ENCODE data around the gene GDF10. TPM values are rescaled to one million over a fixed set of nuclear protein-coding genes. Genes with fewer than 3 reads are reported as not detected.

Gene GDF10
- total RNA-seq, 4 donors from 2014 or later, result 0.23 to 3.9 (median 1.0) TPM

DNA sequence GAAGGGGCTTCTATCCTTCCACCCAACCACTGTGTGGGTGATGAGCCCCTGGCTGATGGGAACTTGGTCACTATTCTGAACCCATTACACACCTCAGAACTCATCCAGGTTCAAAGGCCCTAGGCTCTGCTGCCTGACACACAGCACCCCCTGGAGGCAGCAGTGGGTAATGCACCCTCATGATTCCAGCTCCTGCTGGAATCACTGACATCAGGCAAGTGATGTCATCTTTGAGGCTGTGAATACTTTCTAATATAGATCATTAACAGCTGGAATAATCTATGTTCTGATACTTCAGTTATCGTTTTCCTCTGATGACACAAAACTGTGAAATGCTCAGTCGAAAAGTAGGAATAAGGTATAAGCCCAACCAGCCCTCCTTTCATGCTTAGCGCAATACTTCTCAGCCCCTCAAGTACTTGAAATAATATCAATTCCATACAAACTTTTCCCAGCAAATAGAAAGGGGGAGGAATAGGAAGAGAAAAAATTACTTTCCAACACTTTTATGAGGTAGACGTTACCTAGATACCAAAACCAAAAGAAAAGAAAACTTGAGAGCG is 40.7 kb downstream of the GDF10 start:
- intact Hi-C loops (cut with DNase I; ENCODE audit: low total_unique reads), result no loop called here
- H3K4me3 ChIP-seq (ENCODE audit: low read depth, poor library complexity, severe bottlenecking), result no peak overlapping the region
- TF ChIP-seq CTCF (IDR thresholded peaks at IDR 0.05), result peak in 1 of 3 donors; percentile 61
- no peak for TF ChIP-seq POLR2A (IDR thresholded peaks at IDR 0.05)
- WGBS, 2 donors, result 65% methylated on average over 5 of the region's 5 CpGs
- DNase-seq (ENCODE audit: low spot score in 2 of 2), result peak; percentile 34 to 92

DNA sequence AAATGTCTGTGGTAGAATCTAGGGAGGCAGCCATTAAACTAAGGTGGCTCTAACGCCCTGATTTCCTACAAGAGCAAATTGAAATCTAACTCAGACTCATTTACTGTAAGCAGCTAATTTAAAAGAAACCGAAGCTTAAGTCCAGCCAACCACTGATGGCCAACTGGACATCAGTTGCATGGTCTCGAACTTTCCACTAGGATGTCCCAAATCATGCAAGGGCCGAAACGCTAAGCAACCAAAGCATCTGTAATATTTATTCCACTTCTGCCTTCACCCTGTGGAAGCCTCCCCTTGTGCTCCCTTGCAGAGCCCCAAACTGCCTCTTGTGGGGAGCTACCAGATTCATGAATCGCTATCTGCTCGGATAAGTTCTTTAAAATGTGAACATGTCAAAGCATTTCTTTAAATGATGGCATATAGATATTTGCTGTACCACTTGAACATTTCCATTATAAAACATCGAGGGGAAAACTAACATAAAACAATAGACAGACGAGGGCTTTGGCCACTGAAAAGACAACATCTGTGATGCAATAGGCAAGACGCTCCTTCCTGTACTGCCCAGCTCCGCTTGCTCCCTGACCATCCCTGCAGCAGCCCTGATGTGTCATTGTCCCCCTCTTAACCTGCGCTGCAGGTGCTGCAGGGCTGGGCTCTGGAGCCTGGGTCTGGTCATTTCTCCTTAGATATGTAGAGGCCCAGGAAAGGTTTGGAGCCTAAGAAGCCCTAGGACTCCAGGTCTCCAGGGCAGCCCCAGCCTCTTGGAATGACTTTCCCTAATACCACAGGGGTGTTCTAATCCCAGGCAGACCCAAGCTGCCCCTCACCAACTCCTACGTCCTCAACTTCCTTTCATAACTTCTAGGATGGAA is 45.2 kb downstream of the GDF10 start:
- TF ChIP-seq POLR2A (IDR thresholded peaks at IDR 0.05), result no peak
- no peak for TF ChIP-seq CTCF (IDR thresholded peaks at IDR 0.05)
- intact Hi-C loops (cut with DNase I; ENCODE audit: low total_unique reads), result no loop called here
- no peak overlapping the region for H3K4me3 ChIP-seq (ENCODE audit: low read depth, poor library complexity, severe bottlenecking)
- peak in 1 of 2 donors; percentile 61 for DNase-seq (ENCODE audit: low spot score in 2 of 2)
- WGBS, 2 donors, result 85 to 88% methylated on average over 13 of the region's 13 CpGs

- intact Hi-C loops (cut with DNase I; ENCODE audit: low total_unique reads), result no loop called here
- 71 to 72% methylated on average over 13 of the region's 13 CpGs for WGBS, 2 donors
- peak in 1 of 2 donors; percentile 61 for DNase-seq (ENCODE audit: low spot score in 2 of 2)
- TF ChIP-seq CTCF (IDR thresholded peaks at IDR 0.05) (no peak), POLR2A (IDR thresholded peaks at IDR 0.05) (no peak)
- H3K4me3 ChIP-seq (ENCODE audit: low read depth, poor library complexity, severe bottlenecking), result no peak overlapping the region
Observed at GRCh38 chr10:47346581-47347302, 46.7 kb downstream of the GDF10 start.

- DNase-seq (ENCODE audit: low spot score in 2 of 2), result peak in 1 of 2 donors; percentile 67
- no peak overlapping the region for H3K4me3 ChIP-seq (ENCODE audit: low read depth, poor library complexity, severe bottlenecking)
- intact Hi-C loops (cut with DNase I; ENCODE audit: low total_unique reads), result no loop called here
- TF ChIP-seq CTCF (IDR thresholded peaks at IDR 0.05) (no peak), POLR2A (IDR thresholded peaks at IDR 0.05) (no peak)
- 71 to 75% methylated on average over 4 of the region's 4 CpGs for WGBS, 2 donors
Observed at GRCh38 chr10:47347303-47347675, 47.3 kb downstream of the GDF10 start.

DNA sequence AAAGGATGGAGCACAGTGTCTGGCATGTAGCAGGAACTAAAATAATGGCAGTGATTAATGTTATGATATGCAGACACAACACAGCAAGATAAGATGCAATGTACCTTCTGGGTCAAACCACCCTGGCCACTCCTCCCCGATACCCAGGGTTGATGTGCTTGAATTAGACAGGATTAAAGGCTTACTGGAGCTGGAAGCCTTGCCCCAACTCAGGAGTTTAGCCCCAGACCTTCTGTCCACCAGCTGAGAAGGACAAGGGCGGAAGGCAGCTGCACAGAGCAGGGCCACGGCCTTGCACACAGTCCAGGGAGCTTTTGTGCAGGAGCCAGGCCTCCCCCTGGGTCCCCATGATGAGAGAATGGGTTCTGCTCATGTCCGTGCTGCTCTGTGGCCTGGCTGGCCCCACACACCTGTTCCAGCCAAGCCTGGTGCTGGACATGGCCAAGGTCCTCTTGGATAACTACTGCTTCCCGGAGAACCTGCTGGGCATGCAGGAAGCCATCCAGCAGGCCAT is 48.2 kb downstream of the GDF10 start, which contains the start of gene RBP3:
Gene RBP3 (plus strand): TSS at position 226 of the 514 bp plus-strand sequence. CDS start 122 bp downstream, at position 348.
- DNase-seq (ENCODE audit: low spot score in 2 of 2), result peak in 1 of 2 donors; percentile 81
- WGBS, 2 donors, result 93 to 96% methylated on average over 2 to 5 of the region's 5 CpGs
- intact Hi-C loops (cut with DNase I; ENCODE audit: low total_unique reads), result no loop called here
- no peak for TF ChIP-seq CTCF (IDR thresholded peaks at IDR 0.05)
- TF ChIP-seq POLR2A (IDR thresholded peaks at IDR 0.05), result no peak
- H3K4me3 ChIP-seq (ENCODE audit: low read depth, poor library complexity, severe bottlenecking), result no peak within 1 kb of the TSS

All from lower leg skin (tissue), 4 donors.